GM12892 (cell line): ENCODE results near the gene MTHFSD.

Experiments
- DNase-seq: peaks from one replicate; pipeline ENCODE4 v3.0.0; 2011; ENCODE audit not compliant: insufficient read length
- FAIRE-seq: peaks from 2 replicates; lab custom pipeline; 2011; peaks lifted over from hg19 to GRCh38; lab: Jason Lieb, UNC
- POLR2A ChIP-seq: IDR thresholded peaks from 2 replicates; pipeline ENCODE4 v1.6.1; 2011; ENCODE audit warnings: low read depth, low read length, control low read depth
- POLR2AphosphoS5 ChIP-seq: IDR thresholded peaks from 2 replicates; pipeline ENCODE4 v1.6.1; 2011; ENCODE audit warnings: low read depth, low read length, control low read depth
- TAF1 ChIP-seq: IDR thresholded peaks from 2 replicates; pipeline ENCODE4 v1.6.1; 2011; ENCODE audit warnings: low read depth, mild to moderate bottlenecking, control low read depth, low read length, borderline replicate concordance

Gene MTHFSD

DNA sequence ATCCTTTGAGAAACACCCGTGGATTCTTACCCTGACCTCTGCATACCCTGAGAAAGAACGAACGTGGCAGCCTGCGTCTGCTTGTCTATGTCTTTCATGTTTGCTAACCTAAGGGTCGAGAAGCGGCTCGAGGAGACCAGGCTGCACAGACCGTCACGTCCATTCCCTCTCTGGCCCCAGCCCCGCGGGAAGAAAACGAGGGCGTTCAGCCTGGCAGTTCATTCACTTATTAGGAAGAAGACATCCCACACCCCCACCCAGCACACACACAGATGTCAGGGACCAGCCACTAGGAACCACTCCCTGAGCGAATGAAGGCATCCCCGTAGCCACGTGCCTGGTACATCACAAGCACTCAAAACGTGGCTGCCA lies 655 bp upstream of the MTHFSD start:
- no peak for FAIRE-seq
- TF ChIP-seq POLR2A (no peak), POLR2AphosphoS5 (no peak), TAF1 (no peak)
- DNase-seq, result no peak

DNA sequence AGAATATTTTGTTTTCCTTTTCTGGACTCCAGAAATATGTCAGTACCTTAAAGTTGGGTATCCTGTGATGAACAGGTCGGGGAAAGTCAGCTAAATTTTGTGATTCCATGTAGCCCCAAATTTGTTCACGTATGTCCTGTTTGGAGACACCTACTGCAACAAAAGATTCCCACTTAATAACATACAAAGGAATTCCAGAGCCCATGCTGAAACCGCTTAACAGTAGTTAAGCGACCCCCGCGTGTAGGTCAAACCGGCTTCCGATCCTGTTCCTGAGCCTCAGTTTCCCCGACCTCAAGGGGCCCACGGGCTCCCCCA lies 477 bp downstream of the MTHFSD start:
- TF ChIP-seq TAF1, result no peak
- no peak for FAIRE-seq
- no peak for DNase-seq

DNA sequence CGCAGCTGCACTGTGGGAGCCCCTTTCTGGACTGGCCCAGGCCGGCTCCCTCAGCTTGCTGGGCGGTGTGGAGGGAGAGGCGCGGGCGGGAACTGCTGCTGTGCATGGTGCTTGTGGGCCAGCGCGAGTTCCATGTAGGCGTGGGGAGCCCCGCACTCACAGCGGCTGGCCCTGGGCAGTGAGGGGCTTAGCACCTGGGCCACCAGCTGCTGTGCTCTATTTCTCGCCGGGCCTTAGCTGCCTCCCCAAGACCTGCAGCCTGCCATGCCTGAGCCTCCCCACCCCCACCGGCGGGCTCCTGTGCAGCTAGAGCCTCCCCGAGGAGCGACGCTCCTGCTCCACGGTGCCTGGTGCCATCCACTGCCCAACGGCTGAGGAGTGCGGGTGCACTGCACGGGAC lies 1.7 kb downstream of the MTHFSD start:
- FAIRE-seq (no peak), DNase-seq (no peak)
- TF ChIP-seq TAF1 (no peak), POLR2AphosphoS5 (no peak), POLR2A (no peak)

DNA sequence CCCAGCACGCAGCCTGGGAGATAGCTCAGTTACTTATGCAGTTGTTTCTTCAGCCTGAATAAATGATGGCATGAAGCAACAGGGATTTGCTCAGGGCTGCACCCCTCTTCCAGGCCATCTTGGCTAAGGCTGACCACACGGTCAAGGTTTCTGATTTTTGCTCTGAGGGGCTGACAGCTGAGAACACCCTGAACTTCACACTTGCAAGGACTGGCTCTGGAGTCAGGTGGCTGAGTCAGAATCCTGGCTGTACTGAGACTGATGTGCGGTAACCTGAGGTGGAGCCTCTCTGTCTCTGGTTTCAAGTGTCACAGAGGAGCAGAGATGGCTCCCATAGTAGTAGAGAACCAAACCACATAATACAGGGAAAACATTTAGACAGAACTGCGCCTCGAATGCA lies 4.8 kb downstream of the MTHFSD start:
- FAIRE-seq, result no peak
- no peak for TF ChIP-seq POLR2A
- TF ChIP-seq TAF1, result no peak
- no peak for TF ChIP-seq POLR2AphosphoS5
- DNase-seq, result no peak

DNA sequence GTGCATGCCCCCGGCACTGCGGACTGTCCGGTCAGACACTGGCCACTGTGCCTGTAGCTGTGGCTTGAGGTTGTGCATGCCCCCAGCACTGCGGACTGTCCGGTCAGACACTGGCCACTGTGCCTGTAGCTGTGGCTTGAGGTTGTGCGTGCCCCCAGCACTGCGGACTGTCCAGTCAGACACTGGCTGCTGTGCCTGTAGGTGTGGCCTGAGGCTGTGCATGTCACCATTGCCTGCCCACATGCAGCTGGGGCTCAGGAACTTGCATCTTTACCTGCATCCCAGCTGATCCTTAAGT lies 5.2 kb downstream of the MTHFSD start:
- no peak for FAIRE-seq
- DNase-seq, result no peak
- no peak for TF ChIP-seq POLR2AphosphoS5
- no peak for TF ChIP-seq TAF1
- TF ChIP-seq POLR2A, result no peak

DNA sequence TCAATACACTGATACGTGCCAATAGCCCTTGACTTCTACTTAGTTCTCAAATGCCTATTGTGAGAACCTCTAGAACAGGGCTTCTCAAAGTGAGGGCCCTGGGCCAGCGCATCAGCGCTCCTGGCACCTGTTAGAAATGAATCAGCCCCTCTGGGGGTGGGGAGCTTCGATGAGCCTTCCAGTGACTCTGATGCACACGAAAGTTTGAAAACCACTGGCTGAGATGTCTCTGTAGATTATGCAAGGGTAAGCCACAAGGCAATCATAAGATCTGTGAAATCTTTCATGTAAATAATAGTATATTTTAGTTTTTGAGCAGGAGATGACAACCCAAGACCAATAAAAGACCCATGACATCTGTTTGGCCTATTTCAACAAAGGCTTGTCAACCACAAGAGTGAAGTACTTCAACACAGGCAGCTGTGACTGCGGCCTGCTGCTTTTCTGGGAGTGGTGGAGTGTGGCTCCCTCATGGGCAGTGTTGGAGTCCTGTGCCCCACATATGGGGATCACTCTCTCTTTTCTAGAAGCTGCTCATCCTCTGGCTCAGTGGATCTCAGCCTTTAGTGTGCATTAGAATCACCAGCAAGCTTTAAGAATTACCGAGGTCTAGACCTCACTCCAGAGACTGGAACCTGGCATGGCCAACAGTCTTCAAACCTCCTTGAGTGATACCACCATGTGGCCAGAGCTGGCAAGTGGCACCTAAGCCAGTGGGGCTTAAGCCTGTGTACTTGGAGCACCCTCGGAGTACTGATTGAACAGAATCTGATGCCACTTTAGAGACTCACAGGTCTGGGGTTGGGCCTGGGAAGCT lies 5.8 kb downstream of the MTHFSD start:
- DNase-seq (no peak), FAIRE-seq (no peak)
- TF ChIP-seq POLR2A (no peak), POLR2AphosphoS5 (no peak), TAF1 (no peak)

DNA sequence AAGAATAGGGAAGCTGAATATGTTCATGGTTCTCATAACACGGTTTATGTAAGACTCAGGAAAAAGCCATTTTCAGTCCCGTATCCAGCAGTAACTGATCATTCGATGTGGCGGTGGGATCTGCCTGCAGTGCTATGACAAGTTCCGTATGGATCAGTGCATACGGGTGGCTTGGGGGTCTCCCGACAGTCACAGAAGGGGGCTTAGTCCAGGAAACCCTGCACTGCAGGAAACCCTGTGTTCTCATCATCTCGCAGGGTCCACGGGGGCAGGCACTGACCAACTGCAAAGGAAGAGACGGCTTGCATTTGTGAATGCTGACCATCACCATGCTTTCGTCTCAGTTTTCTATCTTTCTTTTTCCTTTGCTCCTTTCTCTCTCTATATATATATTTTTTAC lies 7.7 kb downstream of the MTHFSD start:
- TF ChIP-seq POLR2A (no peak), TAF1 (no peak), POLR2AphosphoS5 (no peak)
- FAIRE-seq (no peak), DNase-seq (no peak)

DNA sequence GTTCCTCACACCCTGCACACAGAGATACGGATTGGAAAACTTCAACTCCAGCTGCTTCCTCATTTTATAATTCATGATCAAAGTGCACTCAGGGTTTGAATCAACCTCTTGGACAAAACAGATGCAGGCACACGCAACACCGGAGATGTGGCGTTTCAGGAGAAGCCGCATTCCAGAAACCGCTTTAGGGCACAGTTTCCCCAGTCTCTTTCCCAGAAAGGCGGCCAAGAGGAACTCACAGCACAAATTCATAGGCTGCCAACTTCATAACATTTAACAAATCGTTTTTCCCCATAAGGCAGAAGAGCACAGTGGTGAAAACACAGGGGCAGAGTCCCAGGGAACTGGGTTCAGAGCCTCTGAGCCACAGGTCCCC lies 8.4 kb downstream of the MTHFSD start:
- no peak for FAIRE-seq
- TF ChIP-seq POLR2AphosphoS5 (no peak), TAF1 (no peak), POLR2A (no peak)
- no peak for DNase-seq

DNA sequence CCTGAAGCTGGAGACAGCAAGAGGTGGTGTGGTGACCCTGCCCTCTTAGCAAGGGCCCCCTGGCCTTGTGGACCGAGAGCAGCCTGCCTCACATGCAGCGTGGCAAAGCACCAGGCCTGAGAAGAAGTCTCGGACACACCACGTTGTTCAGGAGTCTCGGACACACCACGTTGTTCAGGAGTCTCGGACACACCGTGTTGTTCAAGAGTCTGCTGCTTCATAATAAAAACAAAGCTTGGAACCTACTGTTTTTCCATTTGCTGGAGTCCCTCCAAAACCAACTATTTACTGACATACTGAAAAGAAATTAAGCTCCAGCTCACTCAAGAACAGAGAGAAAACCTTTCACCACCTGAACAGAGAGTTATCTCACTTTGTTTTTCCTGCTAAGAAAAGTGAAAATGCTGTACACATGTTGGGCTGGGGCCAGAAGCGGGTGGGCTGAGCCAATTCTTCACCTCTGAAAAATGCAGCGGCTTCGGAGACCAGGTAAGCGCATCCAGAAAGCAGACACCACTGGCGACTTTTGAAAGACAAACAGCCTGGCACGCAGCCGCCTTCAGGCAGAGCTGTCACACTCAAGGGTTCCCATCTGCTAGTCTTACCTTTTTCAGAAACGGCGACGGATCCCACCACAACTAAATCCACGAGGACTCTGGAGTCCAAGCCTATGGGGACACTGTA lies 8.9 kb downstream of the MTHFSD start:
- no peak for TF ChIP-seq POLR2A
- no peak for TF ChIP-seq TAF1
- no peak for TF ChIP-seq POLR2AphosphoS5
- DNase-seq (no peak), FAIRE-seq (no peak)

DNA sequence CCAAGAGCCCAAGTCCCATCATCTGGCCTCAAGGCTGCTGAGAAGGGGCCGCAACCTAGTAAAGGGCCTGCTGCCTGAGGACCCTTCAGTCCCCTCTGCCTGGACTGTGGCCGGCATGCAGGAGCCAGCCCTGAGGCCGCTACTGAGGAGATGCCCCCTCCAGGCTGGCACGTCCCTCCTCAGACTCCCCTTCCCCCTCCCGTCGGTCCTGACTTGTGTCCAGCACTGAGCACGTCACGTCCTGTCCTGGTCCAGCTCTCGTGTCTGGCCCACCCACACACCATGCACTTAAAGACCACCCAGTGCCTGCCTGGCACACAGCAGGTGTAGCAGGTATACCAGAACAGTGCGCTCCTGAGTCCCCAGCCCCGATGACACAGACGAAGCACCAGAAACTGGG lies 9.6 kb downstream of the MTHFSD start:
- DNase-seq (no peak), FAIRE-seq (no peak)
- TF ChIP-seq TAF1 (no peak), POLR2A (no peak), POLR2AphosphoS5 (no peak)

DNA sequence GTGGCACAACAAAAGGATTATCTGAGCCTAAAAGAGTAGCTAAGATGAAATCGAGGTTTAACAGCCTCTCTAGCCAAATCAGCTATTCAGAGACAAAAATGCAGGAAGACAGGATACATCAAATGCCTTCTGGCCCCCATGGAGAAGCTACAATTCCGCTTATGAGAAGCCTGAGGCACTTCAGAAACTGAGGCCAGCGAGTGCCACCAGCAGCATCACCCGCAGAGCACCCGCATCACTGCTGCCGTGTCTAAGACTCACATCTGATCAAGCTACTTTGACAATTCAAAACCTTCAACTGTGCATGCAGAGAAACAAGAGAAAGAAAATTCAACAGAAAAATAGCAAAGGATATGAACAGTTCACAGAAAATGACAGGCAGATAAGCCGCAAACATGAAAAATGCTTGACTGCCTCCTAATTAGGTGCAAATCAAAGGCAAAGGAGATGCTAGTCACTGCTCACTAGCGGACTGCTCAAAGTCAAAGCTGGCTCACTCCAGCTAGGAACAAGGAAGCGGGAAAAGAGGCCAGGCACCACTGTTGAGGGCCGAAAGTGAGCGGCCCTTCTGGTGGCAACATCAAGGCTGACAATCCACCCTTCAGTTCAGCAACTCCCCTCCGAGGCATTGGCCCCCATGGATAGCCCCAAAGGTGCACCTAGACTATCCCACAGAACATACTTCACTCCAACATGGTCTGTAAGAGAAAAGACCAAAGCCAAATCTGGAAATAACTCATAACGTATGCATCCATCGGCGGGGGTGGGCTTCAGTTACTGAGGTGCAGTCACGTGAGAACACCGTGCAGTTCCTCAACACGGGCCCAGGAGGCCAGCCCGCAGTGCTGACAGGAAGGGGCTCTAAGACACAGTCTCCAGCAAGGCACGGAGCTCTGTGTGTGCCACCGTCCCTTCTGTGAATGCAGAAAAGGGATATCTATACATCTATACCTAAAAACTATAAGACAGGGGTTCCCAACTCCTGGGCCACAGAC lies 12.0 kb downstream of the MTHFSD start:
- TF ChIP-seq TAF1 (no peak), POLR2AphosphoS5 (no peak)
- no peak for FAIRE-seq
- no peak for DNase-seq

DNA sequence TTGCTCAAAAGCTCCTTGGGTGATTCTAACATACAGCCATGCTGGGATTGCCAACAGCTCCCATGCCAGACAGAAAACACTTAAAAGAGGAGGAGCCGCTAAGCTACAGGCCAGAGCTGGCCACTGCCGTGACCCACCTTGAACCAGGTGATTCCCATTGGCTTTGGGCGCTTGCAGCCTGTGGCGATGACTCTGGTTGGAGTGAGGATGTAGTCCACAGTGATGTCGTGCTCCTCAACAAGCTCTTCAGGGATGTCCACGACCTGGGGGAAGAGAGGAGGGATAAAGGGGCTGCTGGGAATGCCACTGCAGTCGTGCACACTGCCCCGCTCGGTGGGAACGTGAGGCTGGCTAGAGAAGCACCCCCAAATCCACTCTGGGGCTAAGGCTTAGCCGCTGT lies 13.5 kb downstream of the MTHFSD start:
- no peak for FAIRE-seq
- no peak for DNase-seq
- no peak for TF ChIP-seq POLR2AphosphoS5
- no peak for TF ChIP-seq POLR2A
- no peak for TF ChIP-seq TAF1
